ENCODE measurements around the gene HK1. TPM values are rescaled to one million over a fixed set of nuclear protein-coding genes. Genes with fewer than 3 reads are reported as not detected.

Gene HK1
- total RNA-seq, 1 donor from 2014 or later, result 139 TPM

DNA sequence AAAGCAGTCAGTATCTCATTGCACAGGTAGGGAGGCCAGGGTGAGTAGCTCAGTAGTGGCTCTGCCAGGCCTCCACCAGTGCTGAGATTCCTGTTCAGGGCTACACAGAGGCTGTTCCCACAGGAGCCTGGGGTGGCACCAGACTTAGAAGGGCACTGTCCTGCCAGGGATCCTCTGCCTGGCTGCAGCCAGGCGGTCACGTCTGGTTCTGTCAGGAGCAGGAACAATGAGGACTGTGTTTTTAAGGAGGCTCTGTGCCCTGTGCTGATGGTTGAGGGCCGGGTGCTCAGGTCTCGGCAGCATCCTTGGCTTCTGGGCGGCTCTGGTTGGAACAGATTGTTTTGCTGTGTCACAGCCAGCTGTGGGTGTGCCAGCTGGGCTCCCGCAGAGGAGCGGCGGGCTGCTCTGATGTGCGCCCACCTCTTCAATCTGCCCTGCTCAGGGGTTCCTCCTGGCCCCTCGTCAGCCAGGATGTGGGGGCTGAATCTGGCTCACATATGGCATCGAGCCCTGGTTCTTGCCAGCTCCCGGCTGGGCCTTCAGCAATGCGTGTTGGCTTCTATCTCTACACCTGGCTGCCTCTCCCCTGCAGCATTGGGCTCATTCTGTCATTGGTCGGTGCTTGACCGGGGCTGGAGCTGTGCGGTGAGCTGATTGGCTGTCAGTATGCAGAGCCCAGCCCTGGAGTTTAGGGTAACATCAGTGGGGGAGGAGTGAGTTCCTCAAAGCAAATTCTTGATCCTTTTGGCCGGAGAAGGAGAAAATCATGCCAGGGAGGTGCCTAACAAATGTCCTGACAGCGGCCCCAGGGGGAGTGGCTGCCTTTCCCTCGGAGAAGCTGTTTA lies 97.2 kb downstream of the HK1 start:
- no peak for DNase-seq (ENCODE audit: low spot score)

DNA sequence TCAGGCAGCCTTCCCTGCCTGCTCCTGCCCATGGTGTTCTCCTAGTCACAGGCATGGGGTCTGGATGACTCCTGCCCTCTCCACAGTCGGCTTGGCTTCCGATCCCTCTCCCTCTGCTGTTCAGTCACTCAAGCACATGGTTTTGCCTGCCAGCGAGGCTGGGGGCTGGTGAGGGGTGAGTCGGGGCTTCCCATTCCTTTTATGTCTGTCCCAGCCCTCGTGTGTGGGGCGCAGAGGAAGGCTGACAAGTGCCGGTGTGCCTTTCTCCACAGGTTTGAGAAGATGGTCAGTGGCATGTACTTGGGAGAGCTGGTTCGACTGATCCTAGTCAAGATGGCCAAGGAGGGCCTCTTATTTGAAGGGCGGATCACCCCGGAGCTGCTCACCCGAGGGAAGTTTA lies 98.4 kb downstream of the HK1 start:
- no peak for DNase-seq (ENCODE audit: low spot score)

DNA sequence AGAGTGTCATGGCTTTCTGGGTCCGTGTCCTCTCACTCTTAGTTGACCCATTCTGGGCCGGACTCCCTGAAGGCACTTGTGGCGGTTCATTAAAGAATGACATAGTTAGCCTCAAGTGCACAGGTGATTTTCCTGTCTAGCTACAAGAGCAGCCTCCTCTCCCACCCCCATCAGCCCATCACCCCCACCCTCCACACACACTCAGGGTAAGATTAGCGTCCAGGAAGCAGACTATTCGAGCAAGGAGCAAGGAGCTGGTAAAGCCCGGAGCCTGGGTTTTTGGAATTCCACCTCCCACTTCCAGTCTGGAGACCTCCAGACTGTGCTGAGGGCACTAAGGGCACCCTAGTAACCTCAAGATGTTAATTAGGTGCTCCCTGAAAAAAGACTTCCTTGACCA lies 98.9 kb downstream of the HK1 start:
- DNase-seq (ENCODE audit: low spot score), result no peak

DNA sequence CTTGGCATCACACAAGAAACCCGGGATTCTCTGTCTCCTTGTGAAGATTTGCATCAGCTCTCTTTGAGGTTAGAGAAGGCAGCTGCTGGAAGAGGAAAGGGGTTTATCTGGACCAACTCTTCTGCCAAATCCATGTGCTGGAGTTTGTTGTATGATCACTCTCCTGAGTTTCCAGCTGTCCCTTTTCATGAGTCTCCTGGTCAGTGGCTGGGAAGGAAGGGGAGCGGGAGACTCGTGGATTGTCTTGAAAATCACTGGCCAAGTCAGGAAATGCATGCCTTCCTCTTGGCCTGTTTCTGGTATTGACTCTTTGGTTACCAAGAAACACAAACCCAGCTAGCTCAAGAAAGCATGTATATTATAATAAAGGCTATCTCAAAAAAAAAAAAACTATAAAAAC lies 99.6 kb downstream of the HK1 start:
- DNase-seq (ENCODE audit: low spot score), result no peak

DNA sequence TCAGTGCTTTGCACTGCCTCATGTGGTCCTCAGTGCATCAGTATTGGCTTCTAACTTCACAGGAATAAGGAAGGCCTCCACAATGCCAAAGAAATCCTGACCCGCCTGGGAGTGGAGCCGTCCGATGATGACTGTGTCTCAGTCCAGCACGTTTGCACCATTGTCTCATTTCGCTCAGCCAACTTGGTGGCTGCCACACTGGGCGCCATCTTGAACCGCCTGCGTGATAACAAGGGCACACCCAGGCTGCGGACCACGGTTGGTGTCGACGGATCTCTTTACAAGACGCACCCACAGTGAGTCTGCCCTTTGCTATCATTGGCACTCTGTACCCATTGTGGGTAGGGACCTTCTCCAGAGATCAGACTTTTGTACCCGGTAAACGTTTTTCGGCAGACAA lies 101.5 kb downstream of the HK1 start:
- no peak for DNase-seq (ENCODE audit: low spot score)

DNA sequence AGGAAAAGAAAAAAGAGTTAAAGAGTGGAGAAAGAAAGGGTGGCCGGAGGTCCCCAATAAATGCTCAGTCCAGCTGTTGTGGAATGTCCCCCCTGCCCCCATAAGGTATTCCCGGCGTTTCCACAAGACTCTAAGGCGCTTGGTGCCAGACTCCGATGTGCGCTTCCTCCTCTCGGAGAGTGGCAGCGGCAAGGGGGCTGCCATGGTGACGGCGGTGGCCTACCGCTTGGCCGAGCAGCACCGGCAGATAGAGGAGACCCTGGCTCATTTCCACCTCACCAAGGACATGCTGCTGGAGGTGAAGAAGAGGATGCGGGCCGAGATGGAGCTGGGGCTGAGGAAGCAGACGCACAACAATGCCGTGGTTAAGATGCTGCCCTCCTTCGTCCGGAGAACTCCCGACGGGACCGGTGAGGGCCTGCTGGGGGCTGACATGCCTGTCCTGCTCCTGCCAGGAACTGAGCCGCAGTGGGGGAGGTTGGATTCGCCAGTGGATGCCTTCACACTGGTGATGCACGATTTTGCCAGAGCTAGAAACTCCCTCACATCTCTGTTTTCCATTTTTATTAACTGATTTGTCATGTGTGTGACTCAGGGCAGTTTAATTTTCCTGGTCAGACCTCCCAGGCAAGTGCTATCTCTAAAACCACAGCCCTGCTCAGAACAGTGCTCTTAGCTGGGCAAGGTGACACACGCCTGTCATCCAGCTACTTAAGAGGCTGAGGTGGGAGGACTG lies 104.3 kb downstream of the HK1 start:
- no peak for DNase-seq (ENCODE audit: low spot score)

DNA sequence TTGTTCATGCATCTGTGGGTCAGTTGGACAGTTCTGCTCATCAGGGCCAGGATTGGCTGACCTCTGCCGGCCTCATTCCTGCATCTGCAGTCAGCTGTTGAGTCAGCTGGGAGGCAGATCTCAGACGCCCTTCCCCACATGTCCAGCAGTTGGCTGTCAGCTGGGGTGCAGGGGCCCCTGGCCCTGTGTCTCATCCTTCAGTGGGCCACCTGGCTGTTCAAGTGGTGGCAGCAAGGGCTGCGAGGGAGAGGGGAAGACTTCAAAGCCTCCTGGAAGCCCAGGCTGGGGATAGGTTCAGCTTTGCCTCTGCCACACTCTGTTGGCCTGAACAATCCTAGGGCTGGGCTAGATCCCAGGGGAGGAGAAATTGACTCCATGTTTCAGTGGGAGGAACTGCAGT lies 105.3 kb downstream of the HK1 start:
- DNase-seq (ENCODE audit: low spot score), result no peak

DNA sequence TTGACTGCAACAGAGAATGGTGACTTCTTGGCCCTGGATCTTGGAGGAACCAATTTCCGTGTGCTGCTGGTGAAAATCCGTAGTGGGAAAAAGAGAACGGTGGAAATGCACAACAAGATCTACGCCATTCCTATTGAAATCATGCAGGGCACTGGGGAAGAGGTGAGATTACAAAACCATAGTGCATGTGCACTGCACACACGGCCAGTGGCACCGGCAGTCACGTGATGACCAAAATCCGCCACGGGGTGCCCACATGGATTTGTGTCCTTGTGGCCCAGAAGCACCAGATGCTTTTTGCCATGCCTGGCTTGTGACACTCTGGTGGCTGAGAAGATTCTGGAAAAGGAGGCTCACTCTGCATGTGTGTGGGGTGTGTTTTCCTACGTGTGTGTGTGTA lies 106.0 kb downstream of the HK1 start:
- DNase-seq (ENCODE audit: low spot score), result no peak

DNA sequence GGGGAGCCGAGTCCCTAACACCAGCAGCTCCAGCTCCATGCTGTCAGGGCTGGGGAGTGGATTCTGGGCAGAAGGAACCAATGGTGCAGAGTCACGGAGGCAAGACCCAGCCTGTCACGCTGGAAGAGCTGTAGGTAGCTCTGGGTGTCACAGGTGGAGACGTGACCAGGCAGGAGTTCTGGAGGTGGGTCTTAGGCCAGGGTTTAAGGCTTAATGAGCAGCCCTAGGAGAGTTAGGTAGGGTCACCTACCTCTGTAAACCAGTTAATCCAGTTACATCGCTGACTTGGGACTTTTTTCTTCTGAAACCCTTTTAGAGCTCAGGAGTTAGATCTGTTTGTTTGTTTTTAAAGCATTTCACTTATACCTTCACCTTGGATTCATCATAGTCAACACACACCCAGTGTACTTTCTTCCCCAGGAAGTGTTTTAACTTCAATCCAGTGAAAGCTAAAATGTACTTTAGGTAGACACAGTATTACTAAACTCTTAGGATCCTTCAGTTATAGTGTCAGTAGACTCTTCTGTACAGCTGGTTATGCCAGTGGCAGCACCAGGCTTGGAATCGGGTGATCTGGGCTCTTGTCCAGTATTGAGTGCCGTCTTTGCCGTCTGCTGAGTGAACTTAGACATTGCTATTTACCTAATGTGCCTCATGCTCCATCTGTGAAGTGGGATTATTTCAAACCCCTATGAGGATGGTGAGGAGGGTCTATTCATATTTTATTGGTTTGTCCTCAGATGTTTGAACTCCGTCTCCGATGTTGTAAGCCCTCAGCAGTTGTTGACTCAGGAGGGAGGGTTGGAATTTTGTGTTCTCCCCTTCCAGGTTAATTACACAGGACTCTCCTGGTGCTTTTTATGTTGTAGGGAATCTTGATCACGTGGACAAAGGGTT lies 107.4 kb downstream of the HK1 start:
- DNase-seq (ENCODE audit: low spot score), result peak; percentile 84

DNA sequence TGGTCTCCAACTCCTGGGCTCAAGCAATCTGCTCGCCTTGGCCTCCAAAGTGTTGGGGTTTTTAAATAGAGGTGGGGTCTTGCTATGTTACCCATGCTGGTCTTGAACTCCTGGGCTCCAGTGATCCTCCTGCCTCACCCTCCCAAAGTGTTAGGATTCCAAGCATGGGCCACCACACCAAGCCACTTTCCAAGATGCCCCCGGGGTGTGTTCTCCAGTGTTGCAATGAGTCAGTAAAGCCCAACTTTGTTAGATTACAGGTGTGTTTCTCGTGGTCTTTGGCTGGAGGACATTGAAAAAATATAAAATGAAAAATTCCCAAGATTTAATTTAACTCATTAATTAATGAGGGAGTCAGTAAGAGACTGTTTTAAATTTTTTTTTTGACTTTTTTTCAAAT lies 109.2 kb downstream of the HK1 start:
- no peak for DNase-seq (ENCODE audit: low spot score)

DNA sequence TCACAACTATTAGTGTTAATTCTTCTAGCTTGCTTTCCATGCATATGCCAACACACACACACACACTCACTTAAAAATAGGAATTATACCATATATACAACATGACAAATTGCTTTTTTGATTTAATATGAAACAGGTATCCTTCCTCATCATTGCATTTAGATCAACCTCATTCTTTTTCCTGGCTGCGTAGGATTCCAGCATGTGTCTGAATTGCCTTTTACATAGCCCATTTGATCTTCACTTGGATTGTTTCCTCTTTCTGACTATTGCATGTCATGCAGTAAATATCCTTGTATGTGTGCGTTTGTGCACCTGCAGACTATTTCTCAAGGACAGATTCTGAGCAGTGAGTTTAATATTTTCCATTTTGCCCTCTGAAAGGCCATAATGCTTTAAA lies 110.2 kb downstream of the HK1 start:
- DNase-seq (ENCODE audit: low spot score), result no peak

DNA sequence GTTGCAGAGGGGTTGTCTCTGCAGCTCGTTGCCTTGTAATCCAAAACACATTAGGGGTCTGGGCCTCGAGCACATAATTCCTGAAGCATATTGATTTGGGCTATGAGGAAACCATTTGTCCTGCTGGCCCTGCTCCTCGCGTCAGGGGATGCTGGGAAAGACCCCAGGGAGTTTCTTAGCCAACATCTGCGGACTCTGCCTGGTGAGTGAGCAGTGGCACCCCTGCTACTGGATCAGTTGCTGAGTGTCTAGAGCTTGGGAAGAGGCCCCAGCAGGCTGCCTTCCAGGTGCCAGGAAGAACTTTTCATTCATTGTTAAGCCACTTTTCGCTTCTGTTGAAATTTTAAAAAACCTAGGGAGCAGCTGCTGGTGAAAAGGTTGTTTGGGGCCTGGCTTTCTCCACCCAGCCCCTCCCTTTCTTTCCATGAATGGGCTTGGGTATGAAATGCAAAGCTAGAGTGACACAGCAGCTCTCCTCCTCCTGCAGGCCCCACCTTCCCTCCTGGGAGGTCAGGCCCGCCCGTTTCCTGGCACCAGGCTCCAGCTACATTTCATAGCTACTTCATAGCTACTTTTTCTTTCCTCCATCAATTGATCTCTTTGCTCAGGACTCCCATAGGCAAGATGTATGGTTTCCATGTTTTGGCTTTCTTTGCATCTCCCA lies 111.7 kb downstream of the HK1 start:
- peak; percentile 72 for DNase-seq (ENCODE audit: low spot score)

DNA sequence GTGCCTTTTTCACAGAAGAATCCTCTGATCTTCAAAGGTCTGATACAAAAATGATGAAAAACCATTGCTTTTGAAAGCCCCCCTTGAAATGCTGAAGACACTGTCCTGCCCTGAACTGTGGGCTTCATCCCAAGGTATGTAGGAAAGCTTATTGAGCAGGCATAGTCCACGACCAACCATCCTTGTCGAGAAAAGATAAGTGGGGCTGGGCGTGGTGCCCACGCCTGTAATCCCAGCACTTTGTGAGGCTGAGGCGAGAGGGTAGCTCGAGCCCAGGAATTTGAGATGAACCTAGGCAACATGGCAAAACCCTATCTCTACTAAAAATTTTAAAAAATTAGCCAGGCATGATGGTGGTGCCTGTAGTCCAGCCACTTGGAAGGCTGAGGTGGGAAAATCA lies 112.9 kb downstream of the HK1 start:
- DNase-seq (ENCODE audit: low spot score), result no peak

DNA sequence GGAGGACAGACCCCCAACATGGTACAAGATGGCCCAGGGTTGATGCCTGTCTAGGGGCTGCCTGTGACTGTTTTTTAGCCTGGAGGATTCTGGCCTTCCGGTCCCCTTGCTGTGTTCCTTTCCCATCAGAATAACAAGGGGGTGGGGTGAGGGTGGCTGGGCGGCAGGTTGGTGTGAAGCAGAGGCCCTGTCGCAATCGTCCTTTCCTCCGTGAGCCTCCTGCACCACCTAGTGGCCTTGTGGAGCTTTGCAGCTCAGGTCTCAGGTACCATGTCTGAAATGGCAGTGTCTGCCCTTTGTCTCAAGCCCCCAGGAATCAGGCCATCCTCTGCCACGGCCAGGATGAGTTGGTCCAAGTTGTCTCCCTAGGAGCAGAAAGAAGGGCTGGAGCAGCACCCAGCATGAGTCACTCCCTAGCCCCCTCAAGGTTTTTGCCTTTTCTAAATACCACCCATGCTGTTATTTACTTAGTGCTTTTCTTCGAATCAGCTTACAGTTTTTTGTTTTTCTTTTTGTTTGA lies 114.2 kb downstream of the HK1 start:
- DNase-seq (ENCODE audit: low spot score), result peak; percentile 91

DNA sequence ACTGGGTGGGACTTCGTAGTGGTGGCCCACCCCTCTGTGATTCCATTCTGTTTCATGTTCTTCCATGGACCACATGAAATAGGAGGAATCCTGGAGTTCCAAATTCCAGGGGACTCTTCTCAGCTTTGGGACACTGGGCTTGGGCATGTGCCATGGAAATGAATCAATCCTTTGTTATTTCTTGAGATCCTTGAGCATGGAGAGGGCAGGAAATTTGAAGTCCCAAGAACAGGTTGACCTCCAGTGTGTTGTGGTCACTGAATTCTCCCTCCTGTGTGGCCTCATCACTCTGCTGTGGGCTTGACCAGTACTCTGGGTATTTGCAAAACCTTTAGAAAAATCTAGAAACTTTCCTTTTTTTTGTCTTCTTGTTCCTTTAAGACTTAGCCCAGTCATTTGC lies 115.7 kb downstream of the HK1 start:
- no peak for DNase-seq (ENCODE audit: low spot score)

DNA sequence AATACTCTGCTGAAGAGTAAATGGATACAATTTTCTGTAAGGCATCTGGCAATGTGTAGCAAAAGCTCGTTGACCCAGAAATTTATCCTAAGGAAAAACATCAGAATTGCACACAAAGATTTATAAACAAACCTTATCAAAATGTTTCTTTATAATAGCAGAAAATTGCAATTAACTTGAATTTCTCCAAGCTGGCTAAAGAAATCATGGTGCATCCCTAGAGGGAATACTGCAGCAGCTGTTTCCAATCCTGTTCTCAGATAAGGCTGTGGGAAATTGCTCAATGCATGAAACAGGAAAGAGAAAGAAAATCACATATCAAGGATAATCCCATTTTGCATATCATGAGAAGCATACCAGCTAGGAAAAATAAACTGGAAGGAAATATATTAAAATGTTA lies 119.7 kb downstream of the HK1 start:
- no peak for DNase-seq (ENCODE audit: low spot score)

DNA sequence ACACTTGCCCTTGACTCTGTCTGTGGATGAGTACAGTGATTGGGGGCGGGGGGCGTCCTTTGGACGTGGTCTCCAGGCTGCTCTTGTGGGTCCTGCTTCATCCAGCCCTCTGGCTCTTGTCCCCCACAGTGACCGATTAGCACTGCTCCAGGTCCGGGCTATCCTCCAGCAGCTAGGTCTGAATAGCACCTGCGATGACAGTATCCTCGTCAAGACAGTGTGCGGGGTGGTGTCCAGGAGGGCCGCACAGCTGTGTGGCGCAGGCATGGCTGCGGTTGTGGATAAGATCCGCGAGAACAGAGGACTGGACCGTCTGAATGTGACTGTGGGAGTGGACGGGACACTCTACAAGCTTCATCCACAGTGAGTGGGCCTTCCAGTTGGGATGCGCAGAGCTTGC lies 120.2 kb downstream of the HK1 start:
- no peak for DNase-seq (ENCODE audit: low spot score)

DNA sequence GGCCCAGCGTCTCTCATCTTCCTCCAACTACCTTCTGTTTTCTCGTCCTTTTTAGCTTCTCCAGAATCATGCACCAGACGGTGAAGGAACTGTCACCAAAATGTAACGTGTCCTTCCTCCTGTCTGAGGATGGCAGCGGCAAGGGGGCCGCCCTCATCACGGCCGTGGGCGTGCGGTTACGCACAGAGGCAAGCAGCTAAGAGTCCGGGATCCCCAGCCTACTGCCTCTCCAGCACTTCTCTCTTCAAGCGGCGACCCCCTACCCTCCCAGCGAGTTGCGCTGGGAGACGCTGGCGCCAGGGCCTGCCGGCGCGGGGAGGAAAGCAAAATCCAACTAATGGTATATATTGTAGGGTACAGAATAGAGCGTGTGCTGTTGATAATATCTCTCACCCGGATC lies 122.6 kb downstream of the HK1 start:
- DNase-seq (ENCODE audit: low spot score), result no peak

DNA sequence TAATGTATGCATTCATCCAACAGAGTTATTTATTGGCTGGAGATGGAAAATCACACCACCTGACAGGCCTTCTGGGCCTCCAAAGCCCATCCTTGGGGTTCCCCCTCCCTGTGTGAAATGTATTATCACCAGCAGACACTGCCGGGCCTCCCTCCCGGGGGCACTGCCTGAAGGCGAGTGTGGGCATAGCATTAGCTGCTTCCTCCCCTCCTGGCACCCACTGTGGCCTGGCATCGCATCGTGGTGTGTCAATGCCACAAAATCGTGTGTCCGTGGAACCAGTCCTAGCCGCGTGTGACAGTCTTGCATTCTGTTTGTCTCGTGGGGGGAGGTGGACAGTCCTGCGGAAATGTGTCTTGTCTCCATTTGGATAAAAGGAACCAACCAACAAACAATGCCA lies 123.1 kb downstream of the HK1 start:
- no peak for DNase-seq (ENCODE audit: low spot score)

DNA sequence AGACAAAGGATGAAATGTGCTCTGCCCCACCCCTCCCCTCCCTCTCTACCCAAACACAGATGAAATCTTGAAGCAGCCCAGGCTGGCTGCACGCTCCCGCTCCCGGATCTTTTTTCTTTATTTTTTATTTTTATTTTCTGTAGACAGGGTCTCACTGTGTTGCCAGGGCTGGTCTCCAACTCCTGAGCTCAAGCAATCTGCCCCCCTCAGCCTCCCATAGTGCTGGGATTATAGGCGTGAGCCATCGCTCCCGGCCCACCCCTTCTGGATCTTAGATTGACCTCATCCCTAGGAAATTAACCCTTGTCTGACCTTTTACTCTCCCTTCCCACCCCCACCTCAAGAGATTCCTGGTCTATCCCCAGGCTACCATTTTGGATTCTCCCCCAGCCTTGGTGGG lies 124.1 kb downstream of the HK1 start:
- no peak for DNase-seq (ENCODE audit: low spot score)

DNA sequence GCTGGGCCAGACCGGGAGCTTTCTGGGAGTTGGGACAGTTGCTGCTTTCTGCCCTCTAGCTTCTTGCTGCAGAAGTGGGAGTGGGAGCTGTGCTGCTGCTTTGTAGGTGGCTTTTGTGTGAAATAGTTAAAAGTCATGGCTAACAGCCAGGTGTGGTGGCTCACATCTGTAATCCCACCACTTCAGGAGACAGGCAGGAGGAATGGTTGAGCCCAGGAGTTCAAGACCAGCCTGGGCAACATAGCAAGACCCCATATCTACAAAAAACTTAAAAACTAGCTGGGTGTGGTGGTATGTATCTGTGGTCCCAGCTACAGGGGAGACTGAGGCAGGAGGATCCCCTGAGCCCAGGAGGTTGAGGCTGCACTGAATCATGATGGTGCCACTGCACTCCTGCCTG lies 124.8 kb downstream of the HK1 start:
- DNase-seq (ENCODE audit: low spot score), result no peak

DNA sequence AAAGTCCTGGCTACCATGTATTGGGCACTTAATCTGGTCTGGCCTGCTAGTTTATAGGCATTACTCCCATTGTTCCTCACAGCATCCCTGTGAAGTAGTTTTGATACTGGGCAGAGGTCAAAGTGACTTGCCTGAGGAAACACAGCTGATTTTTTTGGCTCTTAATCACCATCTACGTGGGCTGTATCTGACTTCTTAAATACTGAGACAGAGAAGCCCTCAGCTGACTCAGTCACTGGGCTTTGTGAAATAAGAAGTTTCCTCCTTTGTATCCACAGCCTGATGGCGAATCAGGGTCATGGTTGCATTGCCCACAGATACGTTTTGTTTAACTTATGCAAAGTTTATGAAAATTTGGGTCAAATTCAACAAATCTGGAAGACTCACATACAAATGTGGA lies 125.2 kb downstream of the HK1 start:
- DNase-seq (ENCODE audit: low spot score), result no peak
